Measurements from ENCODE around the gene STAG3.
A peak's percentile ranks its signal among the peaks of the same experiment; 100 is the strongest.
"Not testable (repeated sequence)": the region's sequence is repeated elsewhere in the genome, so short reads cannot be mapped to it uniquely, and the experiment has no call there.

STAG3 gene

GRCh38 chr7:100177045-100178001 lies at the start of gene STAG3, which contains the start of gene GPC2:
STAG3 (plus strand) TSS chr7:100177918; CDS start chr7:100180557, 2,639 bp downstream.
GPC2 (minus strand) TSS chr7:100177381; CDS start chr7:100177199, 182 bp downstream.
- TF ChIP-seq CTCF (IDR thresholded peaks at IDR 0.05; ENCODE audit: extremely low read depth, insufficient read depth, missing control alignments): no peak
- DNase-seq (ENCODE audit: low spot score): peak; percentile 98
- in situ Hi-C loops (cut with MboI; ENCODE audit: low pct_unique_long_range_greater_than_20kb, low sequenced_read_pairs, unreplicated experiment): no loop called here

GRCh38 chr7:100128637-100128963 lies 49.1 kb upstream of the STAG3 start:
- in situ Hi-C loops (cut with MboI; ENCODE audit: low pct_unique_long_range_greater_than_20kb, low sequenced_read_pairs, unreplicated experiment): no loop called here
- no peak for TF ChIP-seq CTCF (IDR thresholded peaks at IDR 0.05; ENCODE audit: extremely low read depth, insufficient read depth, missing control alignments)
- DNase-seq (ENCODE audit: low spot score): no peak

GRCh38 chr7:100130220-100130607 lies 47.5 kb upstream of the STAG3 start:
- DNase-seq (ENCODE audit: low spot score): not testable (repeated sequence)
- in situ Hi-C loops (cut with MboI; ENCODE audit: low pct_unique_long_range_greater_than_20kb, low sequenced_read_pairs, unreplicated experiment): loop anchor here (10.0 kb wide), 1 partner anchor 215 kb away; no protein-coding TSS in a partner anchor

- DNase-seq (ENCODE audit: low spot score): peak; percentile 83
- in situ Hi-C loops (cut with MboI; ENCODE audit: low pct_unique_long_range_greater_than_20kb, low sequenced_read_pairs, unreplicated experiment): loop anchor here (10.0 kb wide), 1 partner anchor 214 kb away; no protein-coding TSS in a partner anchor
- TF ChIP-seq CTCF (IDR thresholded peaks at IDR 0.05; ENCODE audit: extremely low read depth, insufficient read depth, missing control alignments): peak; percentile 94
Measured at GRCh38 chr7:100130608-100131453, 46.9 kb upstream of the STAG3 start.

- peak; percentile 2 for TF ChIP-seq CTCF (IDR thresholded peaks at IDR 0.05; ENCODE audit: extremely low read depth, insufficient read depth, missing control alignments)
- no peak for DNase-seq (ENCODE audit: low spot score)
- in situ Hi-C loops (cut with MboI; ENCODE audit: low pct_unique_long_range_greater_than_20kb, low sequenced_read_pairs, unreplicated experiment): loop anchor here (10.0 kb wide), 1 partner anchor 213 kb away; no protein-coding TSS in a partner anchor
Measured at GRCh38 chr7:100132126-100132525, 45.6 kb upstream of the STAG3 start.

GRCh38 chr7:100132697-100133151 lies 45.0 kb upstream of the STAG3 start:
- TF ChIP-seq CTCF (IDR thresholded peaks at IDR 0.05; ENCODE audit: extremely low read depth, insufficient read depth, missing control alignments): peak; percentile 97
- in situ Hi-C loops (cut with MboI; ENCODE audit: low pct_unique_long_range_greater_than_20kb, low sequenced_read_pairs, unreplicated experiment): loop anchor here (10.0 kb wide), 1 partner anchor 212 kb away; no protein-coding TSS in a partner anchor
- peak; percentile 80 for DNase-seq (ENCODE audit: low spot score)
